HepG2 (cell line): ENCODE data around the gene ARL2. TPM values are rescaled to one million over a fixed set of nuclear protein-coding genes. Genes with fewer than 3 reads are reported as not detected.
A peak's percentile ranks its signal among the peaks of the same experiment; 100 is the strongest.

Source experiments
- ARHGAP35 ChIP-seq: sonication (generic); formaldehyde crosslinking; IDR thresholded peaks from 2 replicates; pipeline ENCODE4 v1.9.0; 2022; ENCODE audit warnings: mild to moderate bottlenecking, inconsistent platforms, moderate library complexity, missing genetic modification reagents, borderline replicate concordance
- CBX1 ChIP-seq: IDR thresholded peaks from one replicate; pipeline ENCODE4 v1.6.1; 2016; ENCODE audit warnings: antibody characterized with exemption, low read depth
- CREM ChIP-seq, 2 experiments: sonication (generic) in 1 of 2; formaldehyde crosslinking in 1 of 2; IDR thresholded peaks; 2 replicates each; pipeline versions ENCODE4 v1.4.0 to v1.6.1; 2016 to 2020; ENCODE audit warnings: antibody characterized with exemption in 1 of 2, mild to moderate bottlenecking in 1 of 2, missing genetic modification reagents in 1 of 2
- FOXO4 ChIP-seq: sonication (generic); formaldehyde crosslinking; conservative IDR thresholded peaks from 2 replicates; pipeline ENCODE4 v1.8.1; 2023; ENCODE audit warnings: missing genetic modification reagents
- GATAD2A ChIP-seq: IDR thresholded peaks from 2 replicates; pipeline ENCODE4 v1.6.1; 2016
- HOXA3 ChIP-seq: sonication (generic); formaldehyde crosslinking; IDR thresholded peaks from 2 replicates; pipeline ENCODE4 v1.5.0; 2020; ENCODE audit warnings: missing genetic modification reagents
- ISX ChIP-seq: sonication (generic); formaldehyde crosslinking; conservative IDR thresholded peaks from 2 replicates; pipeline ENCODE4 v1.5.0; 2020; ENCODE audit warnings: missing genetic modification reagents
- KLF16 ChIP-seq, 2 experiments: sonication (generic) in 1 of 2; formaldehyde crosslinking in 1 of 2; IDR thresholded peaks; 2 replicates each; pipeline versions ENCODE4 v1.6.1 to v1.8.0; 2016 to 2023; ENCODE audit warnings: missing genetic modification reagents in 2 of 2, missing compliant biosample characterization in 1 of 2
- KMT2B ChIP-seq: IDR thresholded peaks from 2 replicates; pipeline ENCODE4 v1.6.1; 2016; ENCODE audit warnings: missing genetic modification reagents, missing compliant biosample characterization
- MIER3 ChIP-seq: IDR thresholded peaks from 2 replicates; pipeline ENCODE4 v1.6.1; 2016; ENCODE audit warnings: missing compliant biosample characterization, borderline replicate concordance
- NFKB2 ChIP-seq: sonication (generic); formaldehyde crosslinking; IDR thresholded peaks from 2 replicates; pipeline ENCODE4 v1.4.0; 2020; ENCODE audit warnings: missing genetic modification reagents, borderline replicate concordance
- NR2F6 ChIP-seq, 2 experiments: IDR thresholded peaks; 2 replicates each; pipeline ENCODE4 v1.6.1; 2016; ENCODE audit warnings: antibody characterized with exemption in 1 of 2, mild to moderate bottlenecking in 1 of 2
- PCBP2 ChIP-seq: fragments of 200-400 bp; formaldehyde crosslinking; optimal IDR thresholded peaks from 2 replicates; pipeline ENCODE3; 2018; ENCODE audit warnings: low read length, low read depth; ENCODE audit not compliant: poor library complexity, severe bottlenecking
- SUZ12 ChIP-seq: fragments of 150-350 bp; IDR thresholded peaks from 2 replicates; pipeline ENCODE4 v1.6.1; 2014; ENCODE audit warnings: low read depth, low read length
- polyA plus RNA-seq, 8 experiments: library from polyadenylated mRNA; depleted of rRNA in 3 of 8; stranded (reverse) in 7 of 8; unstranded in 1 of 8; fragments of >200 nt; fragmentation: Illumina TruSeq in 4 of 8; extraction: Trizol in 4 of 8; gene quantifications; 2 replicates each; pipeline versions ENCODE4 v1.2.1 to v1.2.3, GENCODE V29; 2011 to 2016; ENCODE audit warnings: low read depth in 4 of 8, missing spikeins in 1 of 8, mixed read lengths in 1 of 8; ENCODE audit not compliant: insufficient read depth in 1 of 8
- total RNA-seq, 5 experiments: library from RNA; depleted of rRNA; stranded (reverse); fragments of >200 nt; fragmentation: Illumina TruSeq; extraction: Trizol; gene quantifications; 2 replicates each; pipeline ENCODE4 v1.2.3, GENCODE V29; 2016; ENCODE audit warnings: low read depth in 1 of 5

Gene ARL2
- total and polyA plus RNA-seq, 2 of the 13 experiments (the other 11 are each of a cell fraction or from before 2014, with no cell fraction given), result 82.9 to 84.4 TPM

GRCh38 chr11:65040847-65041622, 27.1 kb downstream of the ARL2 start, which contains the start of gene SAC3D1 (continued):
- peak; percentile 79 for TF ChIP-seq KMT2B (CRISPR knock-in tag)
- TF ChIP-seq MIER3 (CRISPR knock-in tag), result peak; percentile 26; the same call in 1 of the 2 replicates
- no peak for TF ChIP-seq PCBP2
- TF ChIP-seq FOXO4, result no peak
- no peak for TF ChIP-seq ISX
- peak in 1 of 2 experiments; percentile 46; a peak in 2 of 4 replicates for TF ChIP-seq KLF16 (CRISPR knock-in tag; IDR thresholded peaks at IDR 0.05)
- TF ChIP-seq HOXA3 (CRISPR knock-in tag), result peak; percentile 85
- no peak for TF ChIP-seq CBX1
- peak; percentile 51 for TF ChIP-seq CREM (IDR thresholded peaks at IDR 0.05)
- TF ChIP-seq CREM (CRISPR knock-in tag; IDR thresholded peaks at IDR 0.05), result no peak
- TF ChIP-seq NR2F6 (IDR thresholded peaks at IDR 0.05), result no peak
- 0 out of 2 replicates have a peak, but pooled peaks have one; percentile 23 for TF ChIP-seq NR2F6 (CRISPR knock-in tag; IDR thresholded peaks at IDR 0.05)
- peak; percentile 70; the same call in 1 of the 2 replicates for TF ChIP-seq NFKB2 (CRISPR knock-in tag)
- no peak for TF ChIP-seq ARHGAP35
- peak; percentile 29; the same call in 1 of the 2 replicates for TF ChIP-seq SUZ12
- peak; percentile 49 for TF ChIP-seq GATAD2A
